Endothelial cell of umbilical vein (primary cell): ENCODE data around the gene NEAT1. TPM values are rescaled to one million over a fixed set of nuclear protein-coding genes. Genes with fewer than 3 reads are reported as not detected.

Experiments
- BruUV-seq: library from RNA; stranded (reverse); fragments of 400-500 nt; replicated peaks from 2 replicates; lab custom pipeline; 2021; lab: Mats Ljungman, UMichigan
- CTCF ChIA-PET: fragments of 300-600, 350-600 bp; sonication (Branson Sonifier 250); formaldehyde crosslinking; loops from one replicate; lab custom pipeline; 2021; ENCODE audit warnings: antibody characterized with exemption, inconsistent platforms; lab: Charles Lee
- POLR2A ChIA-PET: fragments of 300-600, 350-600 bp; sonication (Branson Sonifier 250); formaldehyde crosslinking; loops from one replicate; lab custom pipeline; 2021; ENCODE audit warnings: antibody characterized with exemption, inconsistent platforms; lab: Charles Lee
- DNase-seq: peaks from one replicate; pipeline ENCODE4 v3.0.0-alpha.2; 2011; ENCODE audit warnings: low read depth, low spot score
- FAIRE-seq: peaks from 2 replicates; lab custom pipeline; 2011; peaks lifted over from hg19 to GRCh38; lab: Jason Lieb, UNC
- H2AFZ ChIP-seq: 2 replicates; pipeline ENCODE4 v1.6.0; 2012; ENCODE audit warnings: low read depth, low read length, control low read depth, inconsistent platforms
- H3K27ac ChIP-seq: 2 replicates; pipeline ENCODE4 v1.5.1; 2011; ENCODE audit warnings: low read depth, mild to moderate bottlenecking, control low read depth, low read length, moderate library complexity; ENCODE audit not compliant: insufficient read depth
- H3K27me3 ChIP-seq, 2 experiments: 2 replicates each; pipeline versions ENCODE4 v1.6.0 to v1.6.1; 2011; ENCODE audit warnings: low read length in 2 of 2, mixed read lengths in 1 of 2; ENCODE audit not compliant: control insufficient read depth in 2 of 2, insufficient read depth in 2 of 2
- H3K36me3 ChIP-seq, 2 experiments: 2 replicates in 1 of 2; 3 replicates in 1 of 2; pipeline ENCODE4 v1.5.1; 2011; ENCODE audit warnings: low read length in 2 of 2, mild to moderate bottlenecking in 1 of 2, moderate library complexity in 1 of 2; ENCODE audit not compliant: control insufficient read depth in 2 of 2, insufficient read depth in 2 of 2; ENCODE audit errors: extremely low read depth in 1 of 2
- H3K4me1 ChIP-seq: 3 replicates; pipeline ENCODE4 v1.5.1; 2011; ENCODE audit warnings: mild to moderate bottlenecking, low read length; ENCODE audit not compliant: control insufficient read depth, insufficient read depth; ENCODE audit errors: extremely low read depth
- H3K4me2 ChIP-seq: 2 replicates; pipeline ENCODE4 v1.6.1; 2011; ENCODE audit warnings: low read length, control low read depth, mixed read lengths; ENCODE audit not compliant: insufficient read depth
- H3K4me3 ChIP-seq, 3 experiments: fragments of 200-600 bp in 1 of 3; sonication (generic), shearing (Covaris generic) in 1 of 3; replicated peaks in 1 of 3; 2 replicates each; pipeline ENCODE4 v1.5.1; 2011 to 2016; ENCODE audit warnings: control low read depth in 3 of 3, low read length in 3 of 3, mild to moderate bottlenecking in 2 of 3, inconsistent platforms in 1 of 3, low read depth in 1 of 3, moderate library complexity in 1 of 3; ENCODE audit not compliant: insufficient read depth in 1 of 3
- H3K79me2 ChIP-seq: 2 replicates; pipeline ENCODE4 v1.6.0; 2012; ENCODE audit warnings: low read length, inconsistent platforms; ENCODE audit not compliant: control insufficient read depth, insufficient read depth
- H3K9ac ChIP-seq: replicated peaks from 2 replicates; pipeline ENCODE3; 2011; ENCODE audit warnings: low read length, control low read depth; ENCODE audit not compliant: insufficient read depth; ENCODE audit errors: extremely low read depth
- H3K9me1 ChIP-seq: replicated peaks from 3 replicates; pipeline ENCODE4 v1.6.0; 2011; ENCODE audit warnings: mild to moderate bottlenecking, low read length; ENCODE audit not compliant: control insufficient read depth, insufficient read depth; ENCODE audit errors: extremely low read depth
- H3K9me3 ChIP-seq: replicated peaks from 2 replicates; pipeline ENCODE4 v1.5.1; 2012; ENCODE audit warnings: low read length, inconsistent platforms; ENCODE audit not compliant: control insufficient read depth, insufficient read depth
- H4K20me1 ChIP-seq: replicated peaks from 2 replicates; pipeline ENCODE3; 2011; ENCODE audit warnings: mild to moderate bottlenecking, low read length; ENCODE audit not compliant: control insufficient read depth, insufficient read depth; ENCODE audit errors: extremely low read depth
- CTCF ChIP-seq, 2 donors: IDR thresholded peaks; 1 replicate in 1 of 2; 2 replicates in 1 of 2; pipeline ENCODE4 v1.5.1; 2011; ENCODE audit warnings: low read length in 2 of 2, mild to moderate bottlenecking in 2 of 2, moderate library complexity in 2 of 2, control low read depth in 1 of 2, inconsistent platforms in 1 of 2, low read depth in 1 of 2; ENCODE audit not compliant: insufficient read depth in 1 of 2; ENCODE audit errors: extremely low read depth in 1 of 2
- EZH2 ChIP-seq: IDR thresholded peaks from 2 replicates; pipeline ENCODE4 v1.6.1; 2012; ENCODE audit warnings: borderline replicate concordance, low read depth, mild to moderate bottlenecking, moderate library complexity, low read length, inconsistent platforms; ENCODE audit not compliant: severe bottlenecking
- FOS ChIP-seq: IDR thresholded peaks from 2 replicates; pipeline ENCODE4 v1.6.1; 2011; ENCODE audit warnings: mild to moderate bottlenecking, low read length, moderate library complexity, borderline replicate concordance; ENCODE audit not compliant: insufficient read depth
- GATA2 ChIP-seq: IDR thresholded peaks from 2 replicates; pipeline ENCODE4 v1.7.0; 2011; ENCODE audit warnings: low read depth, mild to moderate bottlenecking, moderate library complexity, mixed read lengths, low read length; ENCODE audit not compliant: insufficient read length, insufficient read depth
- JUN ChIP-seq: IDR thresholded peaks from 2 replicates; pipeline ENCODE4 v1.6.1; 2011; ENCODE audit warnings: borderline replicate concordance, low read depth; ENCODE audit not compliant: insufficient read length, insufficient read depth
- MYC ChIP-seq: IDR thresholded peaks from one replicate; pipeline ENCODE4 v1.6.1; 2011; ENCODE audit warnings: mild to moderate bottlenecking, low read depth, low read length
- POLR2A ChIP-seq: IDR thresholded peaks from 2 replicates; pipeline ENCODE4 v1.6.1; 2012; ENCODE audit warnings: low read depth, mild to moderate bottlenecking, control low read depth, low read length
- POLR2AphosphoS5 ChIP-seq: IDR thresholded peaks from 2 replicates; pipeline ENCODE4 v1.6.1; 2012; ENCODE audit warnings: low read depth, mild to moderate bottlenecking, control low read depth, low read length, moderate library complexity; ENCODE audit not compliant: insufficient read depth
- dilution Hi-C: fragments of 300-500 bp; cut with MboI; formaldehyde crosslinking; loops from one replicate; pipeline ENCODE4 v1.15.0; 2019; ENCODE audit warnings: low sequenced_read_pairs; ENCODE audit not compliant: extremely low pct_ligation_motif_present
- intact Hi-C: fragments of 100-400 bp; cut with micrococcal nuclease; formaldehyde crosslinking; loops from one replicate; pipeline ENCODE4 v1.10.0; 2022
- polyA plus RNA-seq, 4 experiments: library from polyadenylated mRNA; depleted of rRNA in 3 of 4; stranded (reverse) in 3 of 4; unstranded in 1 of 4; fragments of >200 nt; gene quantifications; 2 replicates each; pipeline versions ENCODE4 v1.2.1 to v1.2.3, GENCODE V29; 2011 to 2012; ENCODE audit warnings: missing spikeins in 1 of 4
- total RNA-seq: library from RNA; stranded (reverse); gene quantifications from 2 replicates; pipeline ENCODE4 v1.2.3, GENCODE V29; 2021
- TF ChIP-seq, protein P1 (sequence below): IDR thresholded peaks from 2 replicates; pipeline ENCODE4 v1.6.1; 2011; ENCODE audit not compliant: insufficient read depth, insufficient read length

NEAT1 gene
- total and polyA plus RNA-seq, 2 donors (not counting 3 experiments of a cell fraction or from before 2014, with no cell fraction given) = 34.4 to 957 TPM

DNA sequence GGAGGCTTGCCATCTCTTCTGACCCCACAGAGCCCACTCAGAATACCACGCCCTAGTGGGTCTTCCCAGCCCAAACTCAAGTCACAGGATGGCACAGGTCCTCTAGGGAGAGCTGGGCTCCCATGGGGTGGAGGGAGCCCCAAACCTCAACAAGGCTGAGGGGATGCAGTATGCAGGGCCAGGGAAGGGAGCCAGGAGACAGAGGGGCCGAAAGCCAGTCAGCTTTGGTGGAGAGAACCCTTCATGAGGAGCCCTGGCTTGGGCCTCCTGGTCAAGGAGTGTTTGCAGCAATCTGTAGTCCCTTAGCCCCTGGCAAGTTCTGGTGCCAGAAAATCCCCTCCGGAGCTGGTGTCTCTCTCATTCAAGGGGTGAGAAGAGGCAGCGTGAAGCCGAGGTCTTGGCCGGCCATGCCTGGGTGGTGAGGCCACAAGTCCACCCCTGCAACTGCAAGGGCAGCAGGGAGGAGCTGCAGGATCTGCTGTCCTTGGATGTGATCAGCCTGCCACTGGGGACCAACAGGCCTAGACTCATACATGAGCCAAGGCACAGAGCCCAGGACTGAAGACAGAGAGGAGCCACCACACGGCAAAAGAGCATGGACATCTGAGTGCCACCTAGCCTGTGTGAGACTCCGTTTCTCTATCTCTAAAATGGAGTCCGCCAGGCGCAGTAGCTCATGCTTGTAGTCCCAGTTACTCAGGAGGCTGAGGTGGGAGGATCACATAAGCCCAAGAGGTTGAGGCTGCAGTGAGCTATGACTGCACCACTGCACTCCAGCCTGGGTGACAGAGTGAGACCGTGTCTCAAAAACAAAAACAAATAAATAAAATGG is 24.1 kb downstream of the NEAT1 start:
- H3K36me3 ChIP-seq = peaks cover 5 to 10% of the 10 kb centered on the region in 2 experiments
- no peaks in the 10 kb centered on the region for H4K20me1 ChIP-seq
- no peaks in the 10 kb centered on the region for H3K27me3 ChIP-seq
- POLR2A ChIA-PET = interaction anchor here (0.6 to 6.9 kb wide), 6 partner anchors 10 to 64 kb away, joined by 3 to 70 read pairs (median 6); partner anchors contain the start of gene MALAT1
- H3K27ac ChIP-seq = no peak overlapping the region
- dilution Hi-C loops (no loop called here), intact Hi-C loops (no loop called here)
- H3K4me1 ChIP-seq = no peaks in the 10 kb centered on the region
- FAIRE-seq (no peak), DNase-seq (peak; percentile 49)
- CTCF ChIA-PET = interaction anchor here (1.4 to 2.8 kb wide), 7 partner anchors 13 to 64 kb away, joined by 3 to 15 read pairs (median 9); partner anchors contain the start of gene MALAT1
- no TSS peak for BruUV-seq
- H3K9me3 ChIP-seq = no peaks in the 10 kb centered on the region
- H3K79me2 ChIP-seq = peaks cover 14% of the 10 kb centered on the region
- H3K9me1 ChIP-seq = no peaks in the 10 kb centered on the region
- H2AFZ ChIP-seq = no peak overlapping the region
- no peak overlapping the region for H3K4me3 ChIP-seq
- TF ChIP-seq GATA2 (no peak), CTCF (IDR thresholded peaks at IDR 0.05; ENCODE audit: extremely low read depth in 1 of 2, insufficient read depth in 1 of 2, low read depth in 1 of 2, low read length in 2 of 2) (no peak), FOS (no peak), MYC (no peak), POLR2AphosphoS5 (no peak), EZH2 (no peak), JUN (no peak), POLR2A (no peak)
- TF ChIP-seq, protein P1, sequence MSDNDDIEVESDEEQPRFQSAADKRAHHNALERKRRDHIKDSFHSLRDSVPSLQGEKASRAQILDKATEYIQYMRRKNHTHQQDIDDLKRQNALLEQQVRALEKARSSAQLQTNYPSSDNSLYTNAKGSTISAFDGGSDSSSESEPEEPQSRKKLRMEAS = no peak
- no peak overlapping the region for H3K4me2 ChIP-seq
- H3K9ac ChIP-seq = no peak overlapping the region
